HEK293 (cell line): ENCODE data around the gene DENND2A.

ENCODE experiments used
- CTCF ChIP-seq: fragments of 450-650 bp; formaldehyde crosslinking; IDR thresholded peaks from 2 replicates; pipeline ENCODE4 v1.5.1; 2016; ENCODE audit warnings: missing biosample characterization, missing genetic modification characterization
- ELK4 ChIP-seq: IDR thresholded peaks from 2 replicates; pipeline ENCODE4 v1.6.1; 2011; ENCODE audit warnings: mild to moderate bottlenecking, low read depth, low read length, borderline replicate concordance
- KLF16 ChIP-seq: fragments of 450-650 bp; formaldehyde crosslinking; IDR thresholded peaks from 2 replicates; pipeline ENCODE4 v1.5.1; 2017; ENCODE audit warnings: missing biosample characterization, missing genetic modification characterization
- ZBTB17 ChIP-seq: fragments of 450-650 bp; formaldehyde crosslinking; IDR thresholded peaks from 2 replicates; pipeline ENCODE4 v1.5.1; 2016; ENCODE audit warnings: missing biosample characterization, missing genetic modification characterization
- ZNF155 ChIP-seq: fragments of 450-650 bp; formaldehyde crosslinking; IDR thresholded peaks from 2 replicates; pipeline ENCODE4 v1.5.1; 2016; ENCODE audit warnings: missing biosample characterization, missing genetic modification characterization
- ZNF24 ChIP-seq: fragments of 450-650 bp; formaldehyde crosslinking; IDR thresholded peaks from 2 replicates; pipeline ENCODE4 v1.5.1; 2016; ENCODE audit warnings: missing biosample characterization, missing genetic modification characterization
- ZNF571 ChIP-seq: fragments of 450-650 bp; formaldehyde crosslinking; IDR thresholded peaks from 2 replicates; pipeline ENCODE4 v1.5.0; 2017; ENCODE audit warnings: missing biosample characterization, missing genetic modification characterization

GRCh38 chr7:140679186-140679585 is 38.6 kb upstream of the DENND2A start:
- TF ChIP-seq ZNF24 (tag by site-specific recombination), result no peak
- TF ChIP-seq CTCF (tag by site-specific recombination), result no peak
- no peak for TF ChIP-seq ZNF155 (tag by site-specific recombination)
- no peak for TF ChIP-seq ZNF571 (tag by site-specific recombination)
- no peak for TF ChIP-seq ELK4
- TF ChIP-seq ZBTB17 (tag by site-specific recombination), result no peak
- TF ChIP-seq KLF16 (tag by site-specific recombination), result no peak
